ENCODE data around the gene SLC27A3.

The SLC27A3 gene

DNA sequence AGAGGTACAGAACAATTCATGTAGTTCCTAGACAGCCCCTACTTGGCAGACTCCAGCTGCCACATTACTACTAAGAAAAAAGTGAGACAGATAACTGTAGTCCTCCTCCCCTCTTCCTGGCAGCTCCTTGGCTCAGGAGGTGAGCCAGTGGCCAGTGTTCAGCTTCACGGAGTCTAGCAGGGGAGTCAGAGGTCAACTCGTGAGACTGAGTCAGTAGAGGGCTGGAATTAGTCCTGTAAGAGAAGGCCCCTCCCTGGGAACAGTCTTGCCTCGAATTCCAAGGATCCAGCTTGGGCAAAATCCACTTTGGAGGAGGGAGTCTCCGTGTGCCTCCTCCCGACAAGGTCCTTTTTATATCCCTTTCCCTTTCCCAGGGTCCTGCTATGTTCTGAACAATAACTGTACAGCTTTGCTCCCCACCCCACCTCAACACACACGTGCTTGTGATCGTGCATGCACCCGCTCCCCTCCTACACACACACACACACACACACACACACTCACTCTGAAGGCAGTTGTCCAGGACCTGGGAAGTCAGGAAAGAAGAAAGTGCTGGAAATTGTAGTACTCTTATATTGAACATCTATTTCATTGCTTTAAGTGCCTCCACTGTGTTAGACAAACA lies 22.5 kb upstream of the SLC27A3 start:
- H3K4me1 ChIP-seq (ENCODE audit: low read length): peaks cover 9% of the 10 kb centered on the region
- H4K20me1 ChIP-seq (ENCODE audit: insufficient read depth, low read length): no peaks in the 10 kb centered on the region
- H3K4me2 ChIP-seq (ENCODE audit: low read length): no peak overlapping the region
- H3K36me3 ChIP-seq (replicated peaks; ENCODE audit: low read depth, low read length): peaks cover 66% of the 10 kb centered on the region
- H2AFZ ChIP-seq (ENCODE audit: low read depth, low read length): no peak overlapping the region
- H3K4me3 ChIP-seq (ENCODE audit: low read length): no peak overlapping the region
- H3K79me2 ChIP-seq (ENCODE audit: low read length): no peaks in the 10 kb centered on the region
- no peak for TF ChIP-seq EZH2phosphoT487 (IDR thresholded peaks at IDR 0.05; ENCODE audit: low read depth)
- TF ChIP-seq, protein P1, sequence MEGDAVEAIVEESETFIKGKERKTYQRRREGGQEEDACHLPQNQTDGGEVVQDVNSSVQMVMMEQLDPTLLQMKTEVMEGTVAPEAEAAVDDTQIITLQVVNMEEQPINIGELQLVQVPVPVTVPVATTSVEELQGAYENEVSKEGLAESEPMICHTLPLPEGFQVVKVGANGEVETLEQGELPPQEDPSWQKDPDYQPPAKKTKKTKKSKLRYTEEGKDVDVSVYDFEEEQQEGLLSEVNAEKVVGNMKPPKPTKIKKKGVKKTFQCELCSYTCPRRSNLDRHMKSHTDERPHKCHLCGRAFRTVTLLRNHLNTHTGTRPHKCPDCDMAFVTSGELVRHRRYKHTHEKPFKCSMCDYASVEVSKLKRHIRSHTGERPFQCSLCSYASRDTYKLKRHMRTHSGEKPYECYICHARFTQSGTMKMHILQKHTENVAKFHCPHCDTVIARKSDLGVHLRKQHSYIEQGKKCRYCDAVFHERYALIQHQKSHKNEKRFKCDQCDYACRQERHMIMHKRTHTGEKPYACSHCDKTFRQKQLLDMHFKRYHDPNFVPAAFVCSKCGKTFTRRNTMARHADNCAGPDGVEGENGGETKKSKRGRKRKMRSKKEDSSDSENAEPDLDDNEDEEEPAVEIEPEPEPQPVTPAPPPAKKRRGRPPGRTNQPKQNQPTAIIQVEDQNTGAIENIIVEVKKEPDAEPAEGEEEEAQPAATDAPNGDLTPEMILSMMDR (IDR thresholded peaks at IDR 0.05; ENCODE audit: low read depth, low read length): no peak
- H3K9me3 ChIP-seq (ENCODE audit: insufficient read depth, low read length): no peaks in the 10 kb centered on the region
- no peaks in the 10 kb centered on the region for H3K27me3 ChIP-seq (ENCODE audit: low read depth, low read length)
- H3K27ac ChIP-seq (ENCODE audit: low read length): no peak overlapping the region
- no peak overlapping the region for H3K9ac ChIP-seq (ENCODE audit: low read length)

DNA sequence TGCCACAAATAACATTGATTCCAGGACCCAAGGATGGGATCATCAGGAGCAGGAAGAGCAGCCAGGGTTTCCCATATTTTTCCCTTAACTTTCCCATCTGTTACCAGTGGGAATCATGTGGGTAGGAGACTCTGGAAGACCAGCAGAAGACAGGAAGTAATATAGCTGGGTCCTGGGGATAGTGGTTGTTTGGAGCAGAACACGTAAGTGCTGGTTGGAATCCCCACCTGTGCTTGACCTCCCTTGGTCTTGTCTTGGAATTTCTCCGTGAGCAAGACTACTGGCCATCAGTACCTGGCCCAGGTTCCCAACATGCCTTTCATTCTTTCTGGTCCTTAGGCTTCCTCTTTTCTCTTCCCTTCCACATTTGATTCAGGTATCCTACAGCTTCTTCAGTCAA lies 20.9 kb upstream of the SLC27A3 start:
- H3K36me3 ChIP-seq (replicated peaks; ENCODE audit: low read depth, low read length): peaks cover 63% of the 10 kb centered on the region
- TF ChIP-seq EZH2phosphoT487 (IDR thresholded peaks at IDR 0.05; ENCODE audit: low read depth): no peak
- TF ChIP-seq, protein P1 (IDR thresholded peaks at IDR 0.05; ENCODE audit: low read depth, low read length): no peak

DNA sequence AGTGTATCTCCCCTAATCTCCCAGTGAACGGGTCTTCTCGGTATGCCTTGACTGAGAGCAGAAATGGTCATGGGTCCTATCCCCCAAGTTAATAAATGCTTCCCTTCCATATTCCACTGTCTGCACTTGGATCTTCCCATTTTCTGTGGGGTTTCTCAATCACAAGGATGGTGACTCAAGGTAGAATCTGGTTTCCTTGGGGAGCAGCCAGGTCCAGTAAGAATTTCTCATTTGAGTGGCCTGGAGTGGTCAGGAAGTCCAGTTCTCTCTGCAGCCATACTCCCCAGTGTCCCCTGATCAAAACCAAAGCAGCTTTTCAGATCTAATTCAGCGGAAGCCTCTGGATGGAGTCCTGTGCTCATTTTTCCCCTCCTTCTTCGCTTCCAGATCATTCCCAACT lies 14.8 kb upstream of the SLC27A3 start:
- no peak for TF ChIP-seq EZH2phosphoT487 (IDR thresholded peaks at IDR 0.05; ENCODE audit: low read depth)
- TF ChIP-seq, protein P1 (IDR thresholded peaks at IDR 0.05; ENCODE audit: low read depth, low read length): no peak
- H3K36me3 ChIP-seq (replicated peaks; ENCODE audit: low read depth, low read length): peaks cover 69% of the 10 kb centered on the region
- H3K9me3 ChIP-seq (ENCODE audit: insufficient read depth, low read length): no peaks in the 10 kb centered on the region
- H3K27me3 ChIP-seq (ENCODE audit: low read depth, low read length): no peaks in the 10 kb centered on the region
- no peak overlapping the region for H3K27ac ChIP-seq (ENCODE audit: low read length)
- no peak overlapping the region for H3K4me3 ChIP-seq (ENCODE audit: low read length)
- H3K4me1 ChIP-seq (ENCODE audit: low read length): no peaks in the 10 kb centered on the region
- no peak overlapping the region for H3K9ac ChIP-seq (ENCODE audit: low read length)
- no peak overlapping the region for H3K4me2 ChIP-seq (ENCODE audit: low read length)
- H2AFZ ChIP-seq (ENCODE audit: low read depth, low read length): no peak overlapping the region
- no peaks in the 10 kb centered on the region for H4K20me1 ChIP-seq (ENCODE audit: insufficient read depth, low read length)
- no peaks in the 10 kb centered on the region for H3K79me2 ChIP-seq (ENCODE audit: low read length)

More for the DNA sequence above, 20.9 kb upstream of the SLC27A3 start:
- no peak overlapping the region for H3K9ac ChIP-seq (ENCODE audit: low read length)
- no peaks in the 10 kb centered on the region for H4K20me1 ChIP-seq (ENCODE audit: insufficient read depth, low read length)
- no peaks in the 10 kb centered on the region for H3K79me2 ChIP-seq (ENCODE audit: low read length)
- H3K27me3 ChIP-seq (ENCODE audit: low read depth, low read length): no peaks in the 10 kb centered on the region
- no peak overlapping the region for H3K4me3 ChIP-seq (ENCODE audit: low read length)
- H3K9me3 ChIP-seq (ENCODE audit: insufficient read depth, low read length): no peaks in the 10 kb centered on the region
- H3K4me1 ChIP-seq (ENCODE audit: low read length): peaks cover 8% of the 10 kb centered on the region
- H3K27ac ChIP-seq (ENCODE audit: low read length): no peak overlapping the region
- no peak overlapping the region for H2AFZ ChIP-seq (ENCODE audit: low read depth, low read length)
- no peak overlapping the region for H3K4me2 ChIP-seq (ENCODE audit: low read length)

DNA sequence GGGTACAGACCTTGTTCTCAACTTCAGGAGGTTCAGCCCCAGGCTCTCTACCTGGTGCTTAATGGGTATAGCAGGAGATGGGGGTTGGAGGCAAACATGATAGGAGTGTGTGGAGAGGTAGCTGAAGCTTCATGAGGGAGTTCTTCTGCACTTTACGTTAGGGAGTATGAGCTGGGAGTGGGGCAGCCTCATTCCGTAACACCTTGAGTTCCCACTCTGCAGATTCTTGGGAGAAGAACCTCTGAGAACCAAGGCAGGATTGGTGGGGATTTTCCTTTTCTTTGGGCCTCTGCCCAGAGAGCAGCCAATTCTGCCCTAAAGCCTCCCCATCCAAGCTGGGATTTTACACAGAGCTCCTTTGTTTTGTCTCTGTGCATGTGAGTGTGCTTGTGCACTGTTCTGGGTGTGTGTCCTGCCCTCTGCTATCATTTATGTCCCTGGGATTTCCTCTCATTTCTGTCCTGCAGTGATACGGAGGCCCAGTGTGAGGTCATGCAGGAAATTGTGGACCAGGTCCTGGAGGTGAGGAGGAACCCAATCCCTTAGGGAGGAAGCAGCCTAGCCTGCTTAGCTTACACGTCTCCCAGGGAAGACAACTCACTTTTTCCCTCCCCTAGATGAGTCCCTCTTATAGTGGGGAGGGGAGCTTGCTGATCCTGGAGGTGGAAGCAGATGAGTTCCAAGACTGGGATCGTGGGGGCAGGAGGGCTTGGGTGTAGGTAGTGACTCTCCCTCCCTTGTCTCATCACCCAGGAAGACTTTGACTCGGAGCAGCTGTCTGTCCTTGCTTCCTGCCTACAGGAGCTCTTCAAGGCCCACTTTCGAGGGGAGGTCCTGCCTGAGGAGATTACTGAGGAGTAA lies 11.6 kb upstream of the SLC27A3 start:
- Histone ChIP-seq H3K4me2 (ENCODE audit: low read length) (no peak overlapping the region), H3K9ac (ENCODE audit: low read length) (no peak overlapping the region), H3K27me3 (ENCODE audit: low read depth, low read length) (no peaks in the 10 kb centered on the region), H4K20me1 (ENCODE audit: insufficient read depth, low read length) (no peaks in the 10 kb centered on the region), H3K79me2 (ENCODE audit: low read length) (no peaks in the 10 kb centered on the region), H2AFZ (ENCODE audit: low read depth, low read length) (no peak overlapping the region), H3K4me3 (ENCODE audit: low read length) (no peak overlapping the region), H3K4me1 (ENCODE audit: low read length) (no peaks in the 10 kb centered on the region), H3K9me3 (ENCODE audit: insufficient read depth, low read length) (no peaks in the 10 kb centered on the region), H3K27ac (ENCODE audit: low read length) (no peak overlapping the region), H3K36me3 (replicated peaks; ENCODE audit: low read depth, low read length) (peaks cover 71% of the 10 kb centered on the region)
- TF ChIP-seq, protein P1 (IDR thresholded peaks at IDR 0.05; ENCODE audit: low read depth, low read length): no peak
- no peak for TF ChIP-seq EZH2phosphoT487 (IDR thresholded peaks at IDR 0.05; ENCODE audit: low read depth)
